Testis (tissue), 3 donors: ENCODE measurements around the gene IL36B. TPM values are rescaled to one million over a fixed set of nuclear protein-coding genes. Genes with fewer than 3 reads are reported as not detected.

Experiments used
- DNase-seq: peaks from one replicate; pipeline ENCODE4 v3.0.0-alpha.2; 2019
- H3K27ac ChIP-seq, 2 donors: fragments of 200-600 bp; sonication (generic); one replicate each; pipeline ENCODE4 v1.5.1; 2019
- H3K27me3 ChIP-seq: fragments of 200-600 bp; sonication (generic); one replicate; pipeline ENCODE4 v1.5.1; 2019
- H3K36me3 ChIP-seq: fragments of 200-600 bp; sonication (generic); one replicate; pipeline ENCODE4 v1.5.1; 2017; ENCODE audit warnings: low read depth; ENCODE audit errors: missing control alignments
- H3K4me1 ChIP-seq: fragments of 200-600 bp; sonication (generic); one replicate; pipeline ENCODE4 v1.5.1; 2019
- H3K4me3 ChIP-seq, 2 donors: fragments of 200-600 bp; sonication (generic); one replicate each; pipeline ENCODE4 v1.5.1; 2017 to 2019
- H3K9me3 ChIP-seq: fragments of 200-600 bp; sonication (generic); one replicate; pipeline ENCODE4 v1.5.1; 2017
- POLR2A ChIP-seq: fragments of 450-650 bp; IDR thresholded peaks from one replicate; pipeline ENCODE4 v1.6.1; 2017; ENCODE audit warnings: antibody characterized with exemption, mild to moderate bottlenecking, moderate library complexity
- WGBS, 2 donors: methylation state at CpG; one replicate each; pipeline ENCODE4 v1.1.5; 2018; 5-methylcytosine and 5-hydroxymethylcytosine counted together
- intact Hi-C: fragments of 100-400 bp; cut with DNase I; formaldehyde crosslinking; loops from one replicate; pipeline ENCODE4 v1.15.1; 2023; ENCODE audit warnings: low total_unique reads
- polyA plus RNA-seq: library from polyadenylated mRNA; stranded (reverse); fragments of 350-450 nt; fragmentation: Illumina TruSeq; extraction: RNeasy Lipid Tissue Mini Kit (QIAGEN cat#74804); gene quantifications from one replicate; pipeline ENCODE4 v1.2.3, GENCODE V29; 2014; ENCODE audit warnings: low read depth, low replicate concordance; ENCODE audit not compliant: insufficient read depth
- total RNA-seq, 2 donors: library from RNA; depleted of rRNA; stranded (reverse); fragments of >200 nt; gene quantifications; one replicate each; pipeline ENCODE4 v1.2.3, GENCODE V29; 2016
- TF ChIP-seq, protein P1 (sequence below), 3 experiments: fragments of 450-650 bp in 2 of 3; fragments of 200-600 bp in 1 of 3; sonication (generic) in 1 of 3; IDR thresholded peaks; one replicate each; pipeline ENCODE4 v1.5.1; 2016 to 2019; ENCODE audit warnings: antibody characterized with exemption in 3 of 3, mild to moderate bottlenecking in 2 of 3, moderate library complexity in 1 of 3

Gene IL36B
- total and polyA plus RNA-seq, 3 donors from 2014 or later, result not detected

GRCh38 chr2:113010088-113010487 lies 42.6 kb downstream of the IL36B start:
- Histone ChIP-seq H3K27ac (no peak overlapping the region), H3K4me1 (no peaks in the 10 kb centered on the region), H3K4me3 (no peak overlapping the region), H3K9me3 (no peaks in the 10 kb centered on the region), H3K27me3 (no peaks in the 10 kb centered on the region), H3K36me3 (no peaks in the 10 kb centered on the region)
- 60 to 69% methylated on average over 2 of the region's 2 CpGs for WGBS, 2 donors
- no peak for TF ChIP-seq POLR2A
- TF ChIP-seq, protein P1, sequence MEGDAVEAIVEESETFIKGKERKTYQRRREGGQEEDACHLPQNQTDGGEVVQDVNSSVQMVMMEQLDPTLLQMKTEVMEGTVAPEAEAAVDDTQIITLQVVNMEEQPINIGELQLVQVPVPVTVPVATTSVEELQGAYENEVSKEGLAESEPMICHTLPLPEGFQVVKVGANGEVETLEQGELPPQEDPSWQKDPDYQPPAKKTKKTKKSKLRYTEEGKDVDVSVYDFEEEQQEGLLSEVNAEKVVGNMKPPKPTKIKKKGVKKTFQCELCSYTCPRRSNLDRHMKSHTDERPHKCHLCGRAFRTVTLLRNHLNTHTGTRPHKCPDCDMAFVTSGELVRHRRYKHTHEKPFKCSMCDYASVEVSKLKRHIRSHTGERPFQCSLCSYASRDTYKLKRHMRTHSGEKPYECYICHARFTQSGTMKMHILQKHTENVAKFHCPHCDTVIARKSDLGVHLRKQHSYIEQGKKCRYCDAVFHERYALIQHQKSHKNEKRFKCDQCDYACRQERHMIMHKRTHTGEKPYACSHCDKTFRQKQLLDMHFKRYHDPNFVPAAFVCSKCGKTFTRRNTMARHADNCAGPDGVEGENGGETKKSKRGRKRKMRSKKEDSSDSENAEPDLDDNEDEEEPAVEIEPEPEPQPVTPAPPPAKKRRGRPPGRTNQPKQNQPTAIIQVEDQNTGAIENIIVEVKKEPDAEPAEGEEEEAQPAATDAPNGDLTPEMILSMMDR (IDR thresholded peaks at IDR 0.05), result no peak
- DNase-seq, result no peak
- intact Hi-C loops, result no loop called here

DNA sequence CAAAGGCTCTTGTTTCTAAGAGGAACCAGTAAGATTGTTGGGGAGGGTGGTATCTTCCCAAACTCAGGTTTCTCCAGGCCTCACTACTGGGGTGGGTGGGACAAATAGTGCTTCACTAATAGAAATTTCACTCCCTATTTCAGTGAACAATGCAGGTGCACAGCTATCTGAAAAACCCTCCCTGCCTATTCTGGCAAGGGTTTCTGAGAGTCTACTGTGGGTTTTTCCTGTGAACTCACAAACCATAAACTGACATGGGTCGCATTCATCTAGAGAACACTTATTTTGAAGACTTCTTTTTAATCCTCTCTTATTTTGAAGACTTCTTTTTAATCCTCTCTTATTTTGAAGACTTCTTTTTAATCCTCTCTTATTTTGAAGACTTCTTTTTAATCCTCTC lies 43.0 kb downstream of the IL36B start:
- no peak for DNase-seq
- H3K4me1 ChIP-seq, result no peaks in the 10 kb centered on the region
- H3K36me3 ChIP-seq, result no peaks in the 10 kb centered on the region
- TF ChIP-seq, protein P1 (IDR thresholded peaks at IDR 0.05), result no peak
- no peak for TF ChIP-seq POLR2A
- H3K9me3 ChIP-seq, result no peaks in the 10 kb centered on the region
- no peak overlapping the region for H3K27ac ChIP-seq
- intact Hi-C loops, result no loop called here
- H3K27me3 ChIP-seq, result no peaks in the 10 kb centered on the region
- no peak overlapping the region for H3K4me3 ChIP-seq
- 76 to 84% methylated on average over 1 of the region's 1 CpG for whole genome bisulfite sequencing, 2 donors

GRCh38 chr2:113007250-113007649 lies 45.4 kb downstream of the IL36B start:
- WGBS, 2 donors, result 87 to 91% methylated on average over 1 of the region's 1 CpG
- TF ChIP-seq POLR2A, result no peak
- TF ChIP-seq, protein P1 (IDR thresholded peaks at IDR 0.05), result no peak
- Histone ChIP-seq H3K27ac (no peak overlapping the region), H3K4me3 (no peak overlapping the region), H3K27me3 (no peaks in the 10 kb centered on the region), H3K36me3 (no peaks in the 10 kb centered on the region), H3K4me1 (no peaks in the 10 kb centered on the region), H3K9me3 (no peaks in the 10 kb centered on the region)
- no peak for DNase-seq
- intact Hi-C loops, result no loop called here

- no peaks in the 10 kb centered on the region for H3K4me1 ChIP-seq
- H3K36me3 ChIP-seq, result no peaks in the 10 kb centered on the region
- no peaks in the 10 kb centered on the region for H3K27me3 ChIP-seq
- 88 to 95% methylated on average over 3 of the region's 3 CpGs for WGBS, 2 donors
- TF ChIP-seq, protein P1 (IDR thresholded peaks at IDR 0.05), result no peak
- TF ChIP-seq POLR2A, result no peak
- no peaks in the 10 kb centered on the region for H3K9me3 ChIP-seq
- intact Hi-C loops, result no loop called here
- H3K4me3 ChIP-seq, result no peak within 1 kb of the TSS
- no peak for DNase-seq
- no peak within 1 kb of the TSS for H3K27ac ChIP-seq
Measured at GRCh38 chr2:113005030-113005509, 47.6 kb downstream of the IL36B start, which contains the start of gene IL36A. Gene IL36A, plus strand, starts transcription at chr2:113005459. Its CDS starts 413 bp downstream, at chr2:113005872.

DNA sequence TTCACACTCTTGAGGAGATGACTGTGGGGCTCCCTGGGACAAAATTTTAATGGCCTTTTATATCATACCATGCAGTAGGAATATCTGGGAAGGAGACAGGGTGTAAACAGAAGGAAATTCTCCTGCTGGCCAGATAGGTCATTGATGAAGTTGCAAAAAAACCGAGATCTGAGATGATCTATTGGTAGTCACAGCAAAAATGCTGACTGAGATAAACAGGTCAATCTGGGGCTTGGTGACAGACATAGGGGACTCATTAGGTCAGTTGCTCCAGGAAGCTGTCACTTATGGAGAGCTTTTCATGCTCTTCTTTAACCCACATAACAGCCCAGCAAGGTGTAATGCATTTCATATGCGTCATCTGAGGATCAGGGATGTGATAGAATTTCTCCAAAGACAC lies 50.0 kb downstream of the IL36B start:
- 79% methylated on average over 2 of the region's 2 CpGs for WGBS, 2 donors
- TF ChIP-seq POLR2A, result no peak
- TF ChIP-seq, protein P1 (IDR thresholded peaks at IDR 0.05), result no peak
- no peaks in the 10 kb centered on the region for H3K4me1 ChIP-seq
- no peaks in the 10 kb centered on the region for H3K27me3 ChIP-seq
- no peaks in the 10 kb centered on the region for H3K36me3 ChIP-seq
- no peaks in the 10 kb centered on the region for H3K9me3 ChIP-seq
- no peak for DNase-seq
- H3K27ac ChIP-seq, result no peak overlapping the region
- intact Hi-C loops, result no loop called here
- no peak overlapping the region for H3K4me3 ChIP-seq
